Smooth muscle cell of the brain vasculature (primary cell): ENCODE data around the gene PCMTD2.

ENCODE experiments used
- DNase-seq: peaks from one replicate; pipeline ENCODE4 v3.0.0-alpha.2; 2012; ENCODE audit warnings: low read depth, low spot score

Gene PCMTD2

DNA sequence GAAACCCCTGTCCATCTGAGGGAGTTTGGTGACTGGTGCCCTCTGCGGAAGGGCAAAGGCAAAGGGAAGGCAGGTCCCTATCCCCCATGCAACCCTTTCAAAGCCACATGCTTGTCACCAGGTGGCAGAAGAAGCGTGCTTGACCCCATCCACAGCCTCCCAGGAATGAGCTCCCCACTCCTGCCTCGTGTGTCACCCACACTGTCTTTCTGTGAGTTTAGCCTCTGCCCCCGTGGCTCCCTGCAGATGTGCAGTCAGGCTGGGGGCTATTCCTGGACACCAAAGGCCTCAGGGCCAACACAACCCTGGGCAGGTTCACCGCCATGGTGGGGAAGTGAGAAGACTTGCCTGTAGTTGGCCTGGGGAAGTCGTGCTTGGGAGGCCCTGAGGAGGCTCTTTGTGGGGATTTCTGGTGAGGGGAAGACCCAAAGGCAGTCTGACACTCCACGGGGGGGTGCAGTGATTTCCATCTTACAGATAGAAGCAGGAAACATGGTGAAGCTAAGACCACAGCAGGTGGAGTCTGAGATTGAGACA is 16.6 kb upstream of the PCMTD2 start:
- DNase-seq, result no peak

DNA sequence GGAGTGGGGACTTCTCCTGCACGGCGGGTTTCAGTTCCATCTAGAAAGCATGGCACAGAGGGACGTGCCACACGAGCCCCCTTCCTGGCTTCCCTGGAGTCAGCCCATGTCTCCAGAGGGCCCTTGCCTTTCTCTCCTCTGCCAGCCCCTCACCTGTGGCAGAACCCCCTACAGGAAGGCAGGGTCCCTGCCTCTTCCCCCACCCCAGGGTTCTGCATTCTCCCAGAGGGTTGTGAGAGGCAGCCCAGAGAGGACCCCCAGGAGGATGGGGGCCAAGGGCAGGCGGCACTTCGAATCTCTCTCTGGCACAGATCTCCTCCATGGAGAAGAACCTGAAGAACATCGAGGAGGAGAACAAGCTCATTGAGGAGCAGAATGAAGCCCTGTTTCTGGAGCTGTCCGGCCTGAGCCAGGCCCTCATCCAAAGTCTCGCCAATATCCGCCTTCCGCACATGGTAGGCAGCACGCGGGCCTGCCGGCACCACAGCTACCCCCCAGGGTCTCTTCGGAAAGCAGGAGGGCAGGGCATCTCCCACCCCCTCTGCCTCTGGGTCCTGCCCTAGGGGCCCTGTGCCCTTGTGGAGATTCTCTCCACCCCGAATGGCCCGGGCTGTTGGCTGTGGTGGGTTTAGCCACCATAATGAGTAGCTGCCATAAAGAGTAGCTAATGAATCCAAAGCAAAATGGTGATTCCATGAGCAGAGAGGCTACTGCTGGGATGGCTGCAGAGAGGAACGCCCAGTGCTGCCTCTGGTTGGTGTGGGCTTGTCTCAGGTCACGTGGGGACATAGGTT is 15.9 kb upstream of the PCMTD2 start:
- no peak for DNase-seq

- no peak for DNase-seq
Observed at GRCh38 chr20:64240243-64241015, 15.1 kb upstream of the PCMTD2 start.

- no peak for DNase-seq
Observed at GRCh38 chr20:64241061-64241460, 14.5 kb upstream of the PCMTD2 start.

GRCh38 chr20:64242003-64242796 is 13.3 kb upstream of the PCMTD2 start:
- no peak for DNase-seq

DNA sequence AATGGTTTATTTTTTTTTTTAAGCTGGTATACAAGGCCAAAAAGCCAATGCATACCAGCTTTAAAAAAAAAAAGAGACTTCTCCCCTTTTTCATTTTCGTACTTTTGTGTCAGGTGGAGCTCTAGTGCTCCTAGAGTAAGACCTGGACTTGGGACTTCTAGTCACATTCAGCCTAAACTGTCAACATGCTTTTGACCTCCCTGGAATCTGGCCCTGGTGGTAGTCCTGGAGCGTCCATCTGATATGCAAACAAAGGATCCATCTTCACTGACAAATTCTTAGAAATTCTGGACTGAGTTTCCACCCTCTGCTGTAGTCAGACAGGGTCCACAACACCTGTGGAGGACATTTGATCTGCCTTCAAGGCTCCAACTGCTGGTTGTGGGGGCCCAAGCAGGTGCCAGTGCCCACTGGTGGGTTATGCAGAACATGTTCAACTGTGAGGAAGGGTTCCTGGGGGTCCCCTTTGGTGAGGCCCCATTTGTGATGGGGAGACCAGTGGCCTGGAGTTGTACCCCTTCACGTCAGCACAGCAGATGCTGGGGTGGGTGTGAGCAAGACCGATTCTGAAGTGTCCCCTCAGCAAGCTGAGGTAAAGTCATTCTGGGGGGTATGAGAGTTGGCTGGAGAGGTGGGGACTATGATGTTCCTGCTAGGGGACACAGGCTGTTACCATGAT is 12.6 kb upstream of the PCMTD2 start:
- no peak for DNase-seq

GRCh38 chr20:64244281-64244805 is 11.2 kb upstream of the PCMTD2 start:
- DNase-seq, result no peak

GRCh38 chr20:64244870-64245603 is 10.5 kb upstream of the PCMTD2 start:
- no peak for DNase-seq

DNA sequence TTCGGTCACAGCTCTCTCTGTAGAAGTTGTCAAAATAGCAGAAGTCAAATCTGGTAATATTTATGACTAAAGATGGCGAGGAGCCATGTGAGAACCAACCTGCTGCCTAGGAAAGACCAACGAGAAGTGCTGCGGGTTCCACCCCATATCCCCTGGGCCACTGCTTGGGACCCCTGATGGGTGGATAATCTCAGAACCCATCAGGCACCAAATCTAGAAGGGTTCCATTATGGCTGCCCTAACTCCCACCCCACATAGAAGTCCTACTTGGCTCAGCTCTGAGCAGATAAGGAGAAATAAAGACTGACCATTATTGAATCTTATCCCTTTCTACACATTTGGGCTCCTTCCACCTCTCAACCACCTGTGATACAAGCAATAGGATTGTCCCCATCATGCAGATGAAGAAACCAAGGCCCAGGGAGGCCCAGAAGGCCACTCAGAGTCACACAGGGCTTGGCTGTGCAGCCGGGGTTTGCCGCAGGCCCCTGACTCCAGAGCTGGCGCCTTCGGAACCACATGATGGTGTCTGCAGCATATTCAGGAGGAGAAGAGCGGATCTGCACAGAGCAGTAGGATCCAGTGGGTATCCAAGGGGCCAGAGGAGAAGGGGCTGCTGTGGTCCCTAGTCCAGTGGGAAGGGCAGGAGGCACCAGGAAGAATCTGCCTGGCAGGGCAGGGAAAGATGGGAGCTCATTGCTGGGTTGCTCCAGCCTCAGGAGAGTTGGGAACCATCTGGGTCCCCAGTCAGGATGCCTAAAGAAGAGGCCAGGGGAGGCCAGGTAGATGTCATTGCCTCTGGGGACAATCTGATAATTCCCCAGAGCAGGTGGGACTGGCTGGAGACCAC is 9.6 kb upstream of the PCMTD2 start:
- DNase-seq, result no peak

DNA sequence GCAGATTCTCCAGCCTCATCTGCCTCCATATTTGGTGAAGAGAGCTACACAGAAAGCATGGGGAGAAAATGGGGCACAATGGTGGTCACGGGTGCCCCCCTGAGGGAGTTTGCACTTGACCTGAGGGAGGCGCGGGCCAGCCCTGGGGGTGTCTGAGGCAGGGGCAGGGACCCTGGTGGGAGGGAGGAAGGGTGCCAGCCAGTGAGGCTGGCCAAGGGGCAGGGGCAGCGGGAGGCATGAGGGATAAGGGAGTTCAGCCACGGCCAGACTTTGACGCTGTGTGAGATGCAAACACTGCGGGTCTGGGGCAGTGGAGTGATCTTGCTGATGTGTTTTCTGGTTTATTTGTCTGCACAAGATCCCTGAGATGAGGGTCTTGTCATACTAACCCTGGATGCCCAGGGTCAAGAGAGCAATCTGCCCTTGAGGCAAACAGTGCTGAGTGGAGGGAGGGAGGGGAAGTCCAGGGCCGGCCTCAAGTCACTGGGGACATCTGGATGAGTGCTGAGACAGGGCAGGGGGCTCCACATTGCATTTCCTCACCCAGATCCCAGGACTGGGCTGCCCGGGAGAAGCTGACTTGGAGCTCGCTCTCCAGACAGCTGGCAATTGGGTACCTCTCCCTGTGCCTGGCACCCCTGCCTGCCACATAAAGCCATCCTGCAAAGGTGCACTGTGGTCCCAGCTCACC is 8.8 kb upstream of the PCMTD2 start:
- DNase-seq, result no peak

DNA sequence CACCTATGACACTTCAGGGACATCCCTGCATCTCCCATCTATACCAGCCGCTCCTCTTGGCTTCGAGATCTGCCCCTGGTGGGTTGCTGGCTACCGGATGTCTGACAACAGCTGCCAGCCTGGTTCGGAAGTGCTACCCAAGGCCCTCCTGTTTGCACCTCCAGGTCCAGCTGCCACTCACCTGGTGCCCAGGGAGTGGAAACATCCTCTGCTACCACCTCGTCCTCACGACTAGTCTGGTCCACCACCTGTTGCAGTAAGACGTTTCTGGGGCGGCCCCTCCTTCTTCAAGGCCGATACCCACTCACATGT is 8.3 kb upstream of the PCMTD2 start:
- DNase-seq, result no peak

DNA sequence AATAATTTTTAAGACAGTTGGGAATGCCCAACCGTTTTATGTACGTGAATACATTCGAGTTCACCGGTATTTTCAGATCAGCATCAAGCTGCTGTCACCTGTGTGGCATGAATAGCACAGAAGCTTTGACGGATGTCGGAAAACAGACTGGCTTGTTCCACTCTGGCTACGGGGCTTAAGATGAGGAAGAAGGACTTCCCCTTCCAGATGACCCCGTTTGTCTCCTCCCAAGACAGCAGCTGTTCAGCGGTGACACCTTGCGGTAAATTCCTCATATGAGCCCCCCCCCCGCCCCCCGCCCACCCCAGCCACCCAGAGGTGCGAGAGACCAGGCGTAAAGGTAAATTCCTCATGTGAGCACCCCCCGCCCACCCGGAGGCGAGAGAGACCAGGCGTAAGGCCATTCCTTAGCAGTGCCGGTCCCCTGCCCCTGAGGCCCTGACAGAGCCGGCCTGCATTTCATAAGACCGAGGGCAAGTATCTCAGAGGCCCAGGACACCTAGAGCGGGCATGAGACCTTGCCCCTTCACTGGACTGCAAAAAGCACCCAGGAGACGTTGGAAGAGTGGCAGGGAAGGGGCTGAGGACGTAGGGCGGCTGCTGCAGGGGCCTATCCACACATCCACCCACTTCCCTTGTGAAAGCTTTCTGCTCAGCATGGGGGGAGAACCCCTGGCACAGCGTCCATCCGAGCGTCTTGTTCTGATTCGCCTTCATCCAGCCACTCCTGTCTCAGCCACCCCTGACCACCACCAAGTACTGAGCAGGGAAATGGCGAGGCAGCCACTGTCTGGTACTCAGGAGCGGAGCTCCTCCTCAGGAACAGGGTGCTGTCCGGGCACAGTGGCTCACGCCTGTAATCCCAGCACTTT is 7.3 kb upstream of the PCMTD2 start:
- no peak for DNase-seq

DNA sequence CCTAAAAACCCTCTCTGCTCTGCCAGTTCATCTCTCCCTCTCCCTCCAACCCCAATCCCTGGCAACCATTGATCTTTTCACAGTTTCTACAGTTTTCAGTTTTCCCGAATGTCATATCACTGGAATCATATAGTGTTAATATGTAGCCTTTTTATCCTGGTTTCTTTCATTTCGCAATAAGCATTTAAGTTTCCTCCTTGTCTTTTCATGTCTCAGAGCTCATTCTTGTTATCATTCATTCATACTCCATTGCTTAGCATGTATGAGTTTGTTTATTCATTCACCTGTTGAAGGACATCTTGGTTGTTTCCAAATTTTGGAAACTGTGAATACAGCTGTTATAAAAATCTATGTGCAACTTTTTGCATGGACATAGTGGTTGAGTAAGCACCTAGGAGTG is 5.5 kb upstream of the PCMTD2 start:
- DNase-seq, result no peak

GRCh38 chr20:64253000-64253383 is 2.6 kb upstream of the PCMTD2 start:
- no peak for DNase-seq

- DNase-seq, result no peak
Observed at GRCh38 chr20:64253443-64253842, 2.1 kb upstream of the PCMTD2 start.

GRCh38 chr20:64254156-64254555 is 1.4 kb upstream of the PCMTD2 start:
- DNase-seq, result no peak

GRCh38 chr20:64254571-64255360 is 782 bp upstream of the PCMTD2 start:
- DNase-seq, result no peak
